ENCODE measurements around the gene CLEC4M.

- TF ChIP-seq POLR2A (IDR thresholded peaks at IDR 0.05; ENCODE audit: low read length) (no peak), GATA1 (IDR thresholded peaks at IDR 0.05; ENCODE audit: low read depth, low read length) (no peak)
Measured at GRCh38 chr19:7781157-7781556, 18.1 kb downstream of the CLEC4M start.

Measured in erythroblast (primary cell).